ENCODE data around the gene GRID1. TPM values are rescaled to one million over a fixed set of nuclear protein-coding genes. Genes with fewer than 3 reads are reported as not detected.

The GRID1 gene
- total RNA-seq, 1 experiment from 2014 or later = not detected

- Histone ChIP-seq H3K27me3 (ENCODE audit: insufficient read depth, low read depth) (peaks cover 15% of the 10 kb centered on the region; the same call in 1 of the 2 replicates), H3K4me3 (no peak overlapping the region), H2AFZ (no peak overlapping the region), H3F3A (ENCODE audit: insufficient read depth, low read depth) (no peaks in the 10 kb centered on the region), H3K36me3 (ENCODE audit: low read depth) (no peaks in the 10 kb centered on the region), H3K4me2 (no peak overlapping the region), H3K9me2 (ENCODE audit: insufficient read depth) (no peaks in the 10 kb centered on the region), H3K79me2 (ENCODE audit: low read depth) (no peaks in the 10 kb centered on the region), H3K27ac (no peak overlapping the region), H3K4me1 (replicated peaks; ENCODE audit: insufficient read depth) (no peaks in the 10 kb centered on the region), H3K9me3 (ENCODE audit: insufficient read depth, low read depth) (no peaks in the 10 kb centered on the region), H4K20me1 (ENCODE audit: insufficient read depth) (no peaks in the 10 kb centered on the region)
- BruUV-seq (replicated peaks) = no TSS peak
- POLR2A ChIA-PET (ENCODE audit: unreplicated experiment) = no interaction called here
- intact Hi-C loops (cut with micrococcal nuclease; ENCODE audit: unreplicated experiment) = no loop called here
- no peak for TF ChIP-seq CTCF (conservative IDR thresholded peaks at IDR 0.05)
- no peak for TF ChIP-seq EZH2 (IDR thresholded peaks at IDR 0.05; ENCODE audit: low read depth)
- DNase-seq = no peak
- CTCF ChIA-PET = no interaction called here
Measured at GRCh38 chr10:86085686-86086085, 280.9 kb downstream of the GRID1 start.

GRCh38 chr10:86085136-86085535 is 281.5 kb downstream of the GRID1 start:
- DNase-seq = no peak
- no TSS peak for BruUV-seq (replicated peaks)
- H3K4me3 ChIP-seq = no peak overlapping the region

GRCh38 chr10:86084585-86084984 is 282.0 kb downstream of the GRID1 start:
- no peak for DNase-seq
- H3K79me2 ChIP-seq (ENCODE audit: low read depth) = no peaks in the 10 kb centered on the region
- intact Hi-C loops (cut with micrococcal nuclease; ENCODE audit: unreplicated experiment) = no loop called here
- no TSS peak for BruUV-seq (replicated peaks)
- no peaks in the 10 kb centered on the region for H3K36me3 ChIP-seq (ENCODE audit: low read depth)
- H3F3A ChIP-seq (ENCODE audit: insufficient read depth, low read depth) = no peaks in the 10 kb centered on the region
- H2AFZ ChIP-seq = no peak overlapping the region
- no peaks in the 10 kb centered on the region for H4K20me1 ChIP-seq (ENCODE audit: insufficient read depth)
- H3K4me2 ChIP-seq = no peak overlapping the region
- H3K4me3 ChIP-seq = no peak overlapping the region
- no peaks in the 10 kb centered on the region for H3K9me3 ChIP-seq (ENCODE audit: insufficient read depth, low read depth)
- peaks cover 15% of the 10 kb centered on the region; the same call in 1 of the 2 replicates for H3K27me3 ChIP-seq (ENCODE audit: insufficient read depth, low read depth)
- POLR2A ChIA-PET (ENCODE audit: unreplicated experiment) = no interaction called here
- no peaks in the 10 kb centered on the region for H3K9me2 ChIP-seq (ENCODE audit: insufficient read depth)
- CTCF ChIA-PET = no interaction called here
- H3K27ac ChIP-seq = no peak overlapping the region
- TF ChIP-seq CTCF (conservative IDR thresholded peaks at IDR 0.05) (no peak), EZH2 (IDR thresholded peaks at IDR 0.05; ENCODE audit: low read depth) (no peak)
- H3K4me1 ChIP-seq (replicated peaks; ENCODE audit: insufficient read depth) = no peaks in the 10 kb centered on the region

More at GRCh38 chr10:86085136-86085535, 281.5 kb downstream of the GRID1 start:
- no peak for TF ChIP-seq EZH2 (IDR thresholded peaks at IDR 0.05; ENCODE audit: low read depth)
- no peak for TF ChIP-seq CTCF (conservative IDR thresholded peaks at IDR 0.05)
- H3K36me3 ChIP-seq (ENCODE audit: low read depth) = no peaks in the 10 kb centered on the region
- ChIA-PET POLR2A (ENCODE audit: unreplicated experiment) (no interaction called here), CTCF (no interaction called here)
- no peaks in the 10 kb centered on the region for H4K20me1 ChIP-seq (ENCODE audit: insufficient read depth)
- no peaks in the 10 kb centered on the region for H3K4me1 ChIP-seq (replicated peaks; ENCODE audit: insufficient read depth)
- H2AFZ ChIP-seq = no peak overlapping the region
- H3F3A ChIP-seq (ENCODE audit: insufficient read depth, low read depth) = no peaks in the 10 kb centered on the region
- H3K79me2 ChIP-seq (ENCODE audit: low read depth) = no peaks in the 10 kb centered on the region
- intact Hi-C loops (cut with micrococcal nuclease; ENCODE audit: unreplicated experiment) = no loop called here
- H3K9me2 ChIP-seq (ENCODE audit: insufficient read depth) = no peaks in the 10 kb centered on the region
- no peaks in the 10 kb centered on the region for H3K9me3 ChIP-seq (ENCODE audit: insufficient read depth, low read depth)
- no peak overlapping the region for H3K4me2 ChIP-seq
- no peak overlapping the region for H3K27ac ChIP-seq
- peaks cover 15% of the 10 kb centered on the region; the same call in 1 of the 2 replicates for H3K27me3 ChIP-seq (ENCODE audit: insufficient read depth, low read depth)
